Measurements from ENCODE around the gene RXFP1. TPM values are rescaled to one million over a fixed set of nuclear protein-coding genes. Genes with fewer than 3 reads are reported as not detected.

The RXFP1 gene
- total RNA-seq, 1 experiment from 2014 or later: not detected

DNA sequence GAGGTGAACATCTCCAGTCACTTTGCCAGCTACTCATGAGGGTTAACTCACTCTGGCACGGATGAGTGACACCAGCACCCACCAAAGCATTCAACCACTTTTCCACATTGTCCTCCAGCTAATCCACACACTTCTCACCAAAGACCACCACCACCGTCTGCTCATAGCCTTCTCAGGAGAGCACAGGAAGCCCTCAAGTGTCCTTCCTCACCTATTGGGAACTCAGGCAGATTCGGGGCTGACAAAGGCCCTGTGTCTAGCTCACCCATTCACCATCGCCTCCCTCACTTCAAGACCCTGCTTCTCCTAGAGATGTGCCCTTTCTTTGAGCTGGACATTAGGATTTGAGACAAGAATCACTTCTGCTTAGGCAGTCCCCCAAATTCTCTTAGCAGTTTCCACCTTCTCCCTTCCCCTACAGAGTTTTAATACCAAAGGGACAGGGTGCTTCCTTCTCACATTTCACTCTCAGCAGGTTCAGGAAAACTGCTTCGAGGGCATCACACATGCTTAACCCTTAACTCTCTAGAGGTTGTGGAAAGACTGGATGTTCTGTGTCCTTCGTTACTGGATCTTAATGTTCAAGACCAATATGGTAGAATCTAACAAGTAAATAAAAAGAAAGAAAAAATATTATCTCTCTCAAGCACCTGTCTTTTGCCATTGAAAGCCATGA, 11.0 kb downstream of the RXFP1 start:
- Histone ChIP-seq H3K4me3 (ENCODE audit: insufficient read depth, low read depth, low read length) (no peak overlapping the region), H3K36me3 (replicated peaks; ENCODE audit: control insufficient read depth, insufficient read depth, low read length) (no peaks in the 10 kb centered on the region), H3K27me3 (ENCODE audit: control insufficient read depth, insufficient read depth, low read length) (no peaks in the 10 kb centered on the region)
- DNase-seq: no peak

DNA sequence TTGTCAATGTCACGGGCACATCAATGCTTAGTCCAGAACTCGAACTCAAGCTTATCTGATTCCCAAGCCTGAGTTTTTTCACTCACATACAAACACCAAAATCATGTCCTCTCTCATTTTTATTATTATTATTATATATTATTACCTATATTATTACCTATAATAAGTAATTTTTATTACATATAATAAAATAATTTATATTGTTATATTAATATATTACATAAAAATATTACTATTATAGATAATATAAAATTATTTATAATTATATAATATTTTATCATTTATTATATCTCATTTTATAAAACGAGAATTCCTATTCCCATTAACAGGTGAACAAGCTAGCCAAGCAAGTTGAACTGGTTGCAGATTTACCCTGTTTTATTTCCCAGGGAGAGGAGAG, 13.0 kb downstream of the RXFP1 start:
- H3K4me3 ChIP-seq (ENCODE audit: insufficient read depth, low read depth, low read length): no peak overlapping the region
- DNase-seq: no peak

GRCh38 chr4:158535130-158535614, 13.5 kb downstream of the RXFP1 start:
- H3K36me3 ChIP-seq (replicated peaks; ENCODE audit: control insufficient read depth, insufficient read depth, low read length): no peaks in the 10 kb centered on the region
- no peak for DNase-seq
- no peak overlapping the region for H3K4me3 ChIP-seq (ENCODE audit: insufficient read depth, low read depth, low read length)
- H3K27me3 ChIP-seq (ENCODE audit: control insufficient read depth, insufficient read depth, low read length): no peaks in the 10 kb centered on the region

More for the DNA sequence above, 13.0 kb downstream of the RXFP1 start:
- Histone ChIP-seq H3K36me3 (replicated peaks; ENCODE audit: control insufficient read depth, insufficient read depth, low read length) (no peaks in the 10 kb centered on the region), H3K27me3 (ENCODE audit: control insufficient read depth, insufficient read depth, low read length) (no peaks in the 10 kb centered on the region)

DNA sequence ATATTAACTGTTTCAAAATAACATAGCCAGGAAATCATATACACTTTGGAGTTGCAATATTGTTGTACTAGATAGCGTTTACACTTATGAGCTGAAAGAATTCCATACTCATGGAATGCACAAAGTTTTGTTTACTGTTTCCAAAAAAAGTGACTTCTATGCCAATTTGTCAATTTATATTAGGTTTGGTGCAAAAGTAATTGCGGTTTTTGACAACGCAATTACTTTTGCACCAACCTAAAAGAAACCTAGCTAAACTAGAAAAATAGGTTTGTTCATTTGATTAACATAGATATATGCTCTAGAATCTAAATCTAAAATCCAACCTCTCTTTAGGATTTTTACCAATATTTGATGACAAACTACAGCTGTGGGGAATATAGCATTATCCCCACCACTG, 15.2 kb downstream of the RXFP1 start:
- no peaks in the 10 kb centered on the region for H3K27me3 ChIP-seq (ENCODE audit: control insufficient read depth, insufficient read depth, low read length)
- H3K4me3 ChIP-seq (ENCODE audit: insufficient read depth, low read depth, low read length): no peak overlapping the region
- no peak for DNase-seq
- H3K36me3 ChIP-seq (replicated peaks; ENCODE audit: control insufficient read depth, insufficient read depth, low read length): no peaks in the 10 kb centered on the region

- DNase-seq: no peak
- Histone ChIP-seq H3K36me3 (replicated peaks; ENCODE audit: control insufficient read depth, insufficient read depth, low read length) (no peaks in the 10 kb centered on the region), H3K27me3 (ENCODE audit: control insufficient read depth, insufficient read depth, low read length) (no peaks in the 10 kb centered on the region), H3K4me3 (ENCODE audit: insufficient read depth, low read depth, low read length) (no peak overlapping the region)
These were observed 16.5 kb downstream of the RXFP1 start for GRCh38 chr4:158538176-158538575.

GRCh38 chr4:158538911-158539310, 17.2 kb downstream of the RXFP1 start:
- H3K27me3 ChIP-seq (ENCODE audit: control insufficient read depth, insufficient read depth, low read length): no peaks in the 10 kb centered on the region
- no peak for DNase-seq
- H3K36me3 ChIP-seq (replicated peaks; ENCODE audit: control insufficient read depth, insufficient read depth, low read length): no peaks in the 10 kb centered on the region
- H3K4me3 ChIP-seq (ENCODE audit: insufficient read depth, low read depth, low read length): no peak overlapping the region

DNA sequence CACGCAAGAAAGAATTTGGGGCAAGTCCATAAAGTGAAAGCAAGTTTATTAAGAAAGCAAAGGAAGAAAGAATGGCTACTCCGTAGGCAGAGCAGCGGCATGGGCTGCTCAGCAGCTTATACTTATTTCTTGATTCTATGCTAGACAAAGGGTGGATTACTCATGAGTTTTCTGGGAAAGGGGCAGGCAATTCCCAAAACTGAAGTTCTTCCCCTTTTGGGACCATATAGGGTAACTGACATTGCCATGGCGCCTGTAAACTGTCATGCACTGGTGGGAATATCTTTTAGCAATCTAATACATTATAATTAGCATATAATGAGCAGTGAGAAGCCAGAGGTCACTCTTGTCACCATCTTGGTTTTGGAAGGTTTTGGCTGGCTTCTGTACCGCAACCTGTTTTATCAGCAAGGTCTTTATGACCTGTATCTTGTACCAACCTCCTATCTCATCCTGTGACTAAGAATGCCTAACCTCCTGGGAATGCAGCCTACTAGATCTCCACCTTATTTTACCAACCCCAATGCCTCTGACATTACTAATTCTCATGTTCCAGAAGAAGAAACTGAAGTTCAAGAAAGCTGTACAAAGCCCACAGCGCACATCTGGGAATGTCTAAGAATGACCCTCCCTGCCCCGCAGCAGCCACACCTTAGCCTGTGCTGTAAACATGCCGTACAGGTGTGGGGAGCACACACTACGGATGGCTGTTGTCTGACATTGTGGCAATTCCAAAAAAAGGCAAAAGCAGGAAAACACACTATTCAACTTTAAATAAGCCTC, 18.6 kb downstream of the RXFP1 start:
- Histone ChIP-seq H3K27me3 (ENCODE audit: control insufficient read depth, insufficient read depth, low read length) (no peaks in the 10 kb centered on the region), H3K4me3 (ENCODE audit: insufficient read depth, low read depth, low read length) (no peak overlapping the region), H3K36me3 (replicated peaks; ENCODE audit: control insufficient read depth, insufficient read depth, low read length) (no peaks in the 10 kb centered on the region)
- DNase-seq: no peak

- DNase-seq: no peak
- no peaks in the 10 kb centered on the region for H3K27me3 ChIP-seq (ENCODE audit: control insufficient read depth, insufficient read depth, low read length)
- no peaks in the 10 kb centered on the region for H3K36me3 ChIP-seq (replicated peaks; ENCODE audit: control insufficient read depth, insufficient read depth, low read length)
- H3K4me3 ChIP-seq (ENCODE audit: insufficient read depth, low read depth, low read length): no peak overlapping the region
These were observed 19.8 kb downstream of the RXFP1 start for GRCh38 chr4:158541506-158541905.

DNA sequence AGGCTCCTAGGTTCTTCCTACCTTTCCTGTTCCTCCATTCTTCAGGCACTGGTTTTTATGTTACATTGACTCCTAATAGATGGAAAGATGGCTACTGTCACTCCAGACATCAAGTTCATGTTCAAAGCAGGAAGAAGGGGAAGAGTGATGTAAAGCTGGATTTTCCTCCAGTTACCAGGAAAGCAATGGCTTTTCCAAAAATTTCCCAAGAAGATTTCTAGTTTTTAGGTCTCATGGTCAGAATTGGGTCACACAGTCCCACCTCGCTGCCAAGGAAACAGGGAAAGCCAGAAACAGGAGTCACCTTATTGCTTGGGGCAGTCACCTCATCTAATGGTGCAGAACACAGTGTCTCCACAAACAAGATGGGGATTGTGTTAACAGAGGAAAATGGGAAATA, 21.5 kb downstream of the RXFP1 start:
- Histone ChIP-seq H3K36me3 (replicated peaks; ENCODE audit: control insufficient read depth, insufficient read depth, low read length) (no peaks in the 10 kb centered on the region), H3K4me3 (ENCODE audit: insufficient read depth, low read depth, low read length) (no peak overlapping the region), H3K27me3 (ENCODE audit: control insufficient read depth, insufficient read depth, low read length) (no peaks in the 10 kb centered on the region)
- DNase-seq: no peak

DNA sequence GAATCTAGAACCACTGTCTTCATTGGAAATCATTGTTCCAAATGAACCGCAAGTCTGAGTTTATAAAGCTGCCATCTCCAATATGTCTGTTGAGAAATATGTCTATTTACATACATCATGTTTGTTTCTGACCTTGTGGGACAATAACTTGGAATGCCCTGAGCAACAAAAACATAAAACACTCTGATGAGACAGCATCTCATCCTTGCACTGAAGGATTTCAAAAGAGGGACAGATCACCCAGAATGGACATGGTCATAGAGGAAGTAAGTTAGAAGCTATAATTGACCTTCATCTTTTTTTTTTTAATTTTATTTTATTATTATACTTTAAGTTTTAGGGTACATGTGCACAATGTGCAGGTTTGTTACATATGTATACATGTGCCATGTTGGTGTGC, 22.5 kb downstream of the RXFP1 start:
- Histone ChIP-seq H3K36me3 (replicated peaks; ENCODE audit: control insufficient read depth, insufficient read depth, low read length) (no peaks in the 10 kb centered on the region), H3K27me3 (ENCODE audit: control insufficient read depth, insufficient read depth, low read length) (no peaks in the 10 kb centered on the region), H3K4me3 (ENCODE audit: insufficient read depth, low read depth, low read length) (no peak overlapping the region)
- DNase-seq: no peak

DNA sequence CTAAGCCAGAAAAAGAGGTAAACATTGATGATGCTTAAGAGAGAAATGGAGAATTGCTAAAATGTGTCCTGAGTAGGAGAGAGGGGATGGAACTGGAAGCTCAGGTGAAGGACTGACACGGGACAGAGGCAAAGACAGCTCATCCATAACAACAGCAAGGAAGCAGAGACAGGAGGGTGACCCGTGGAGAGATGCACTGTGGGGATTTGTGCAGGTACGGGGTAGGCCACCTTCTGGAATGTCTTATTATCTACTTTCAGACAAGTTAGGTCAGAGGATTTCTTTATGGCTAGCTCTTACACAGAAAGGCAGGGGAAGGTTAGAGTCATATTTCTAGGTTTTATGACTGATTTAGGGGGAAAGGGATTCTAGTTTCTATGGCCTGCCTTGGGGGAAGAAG, 31.7 kb downstream of the RXFP1 start:
- Histone ChIP-seq H3K36me3 (replicated peaks; ENCODE audit: control insufficient read depth, insufficient read depth, low read length) (no peaks in the 10 kb centered on the region), H3K27me3 (ENCODE audit: control insufficient read depth, insufficient read depth, low read length) (no peaks in the 10 kb centered on the region), H3K4me3 (ENCODE audit: insufficient read depth, low read depth, low read length) (no peak overlapping the region)
- no peak for DNase-seq

DNA sequence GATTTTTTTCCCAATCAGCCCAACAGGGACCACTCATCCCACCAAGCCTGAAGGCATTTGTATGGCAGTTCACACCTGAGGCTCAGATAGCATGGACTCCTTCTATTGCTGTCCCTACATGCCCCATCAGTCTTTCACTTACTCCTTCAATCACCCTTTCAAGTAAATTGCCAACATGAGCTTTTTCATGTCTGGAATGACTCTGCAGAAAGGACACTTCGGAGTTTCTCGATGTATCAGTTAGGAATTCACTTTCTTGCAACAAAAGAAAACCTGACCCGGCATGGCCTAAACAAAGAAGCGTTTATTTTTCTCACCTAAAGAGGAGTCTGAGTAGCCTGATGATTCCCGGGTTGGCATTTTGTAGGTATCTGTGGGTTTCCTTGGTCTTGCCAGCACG, 38.6 kb downstream of the RXFP1 start:
- Histone ChIP-seq H3K4me3 (ENCODE audit: insufficient read depth, low read depth, low read length) (no peak overlapping the region), H3K27me3 (ENCODE audit: control insufficient read depth, insufficient read depth, low read length) (no peaks in the 10 kb centered on the region), H3K36me3 (replicated peaks; ENCODE audit: control insufficient read depth, insufficient read depth, low read length) (no peaks in the 10 kb centered on the region)
- DNase-seq: no peak

DNA sequence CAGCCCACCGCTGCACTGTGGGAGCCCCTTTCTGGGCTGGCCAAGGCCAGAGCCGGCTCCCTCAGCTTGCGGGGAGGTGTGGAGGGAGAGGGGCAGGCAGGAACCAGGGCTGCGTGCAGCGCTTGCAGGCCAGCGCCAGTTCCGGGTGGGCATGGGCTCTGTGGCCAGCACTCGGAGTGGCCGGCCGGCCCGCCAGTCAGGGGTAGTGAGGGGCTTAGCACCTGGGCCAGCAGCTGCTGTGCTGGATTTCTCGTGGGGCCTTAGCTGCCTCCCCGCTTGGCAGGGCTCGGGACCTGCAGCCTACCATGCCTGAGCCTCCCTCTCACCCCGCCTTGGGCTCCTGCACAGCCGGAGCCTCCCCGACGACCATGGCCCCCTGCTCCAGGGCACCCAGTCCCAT, 45.2 kb downstream of the RXFP1 start:
- no peak for DNase-seq
- H3K4me3 ChIP-seq (ENCODE audit: insufficient read depth, low read depth, low read length): no peak overlapping the region
- H3K27me3 ChIP-seq (ENCODE audit: control insufficient read depth, insufficient read depth, low read length): no peaks in the 10 kb centered on the region
- no peaks in the 10 kb centered on the region for H3K36me3 ChIP-seq (replicated peaks; ENCODE audit: control insufficient read depth, insufficient read depth, low read length)

GRCh38 chr4:158571736-158572135, 50.1 kb downstream of the RXFP1 start:
- H3K4me3 ChIP-seq (ENCODE audit: insufficient read depth, low read depth, low read length): no peak overlapping the region
- no peaks in the 10 kb centered on the region for H3K36me3 ChIP-seq (replicated peaks; ENCODE audit: control insufficient read depth, insufficient read depth, low read length)
- peak; percentile 51 for DNase-seq
- no peaks in the 10 kb centered on the region for H3K27me3 ChIP-seq (ENCODE audit: control insufficient read depth, insufficient read depth, low read length)

DNA sequence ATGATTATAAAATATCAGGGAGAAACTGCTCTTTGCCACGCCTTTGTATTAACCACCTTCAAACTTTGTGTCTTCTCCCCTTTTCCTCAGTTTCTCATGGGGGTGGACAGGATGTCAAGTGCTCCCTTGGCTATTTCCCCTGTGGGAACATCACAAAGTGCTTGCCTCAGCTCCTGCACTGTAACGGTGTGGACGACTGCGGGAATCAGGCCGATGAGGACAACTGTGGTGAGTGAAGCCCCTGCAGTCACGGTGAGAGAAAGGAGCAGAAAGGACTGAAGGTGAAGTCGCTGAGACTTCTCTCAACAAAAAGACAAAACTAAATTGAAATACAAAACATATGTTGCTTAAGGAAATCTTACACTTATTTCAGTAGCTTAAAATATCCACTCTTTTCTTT, 50.9 kb downstream of the RXFP1 start:
- Histone ChIP-seq H3K27me3 (ENCODE audit: control insufficient read depth, insufficient read depth, low read length) (no peaks in the 10 kb centered on the region), H3K36me3 (replicated peaks; ENCODE audit: control insufficient read depth, insufficient read depth, low read length) (no peaks in the 10 kb centered on the region), H3K4me3 (ENCODE audit: insufficient read depth, low read depth, low read length) (no peak overlapping the region)
- no peak for DNase-seq

Measured in H7 (cell line).